Panc1 (cell line): ENCODE data around the gene PLCB4. TPM values are rescaled to one million over a fixed set of nuclear protein-coding genes. Genes with fewer than 3 reads are reported as not detected.

Experiments
- ATAC-seq: fragments of 200-7000 bp; cut with Tn5 transposase; 2 replicates; pipeline ENCODE4 v1.9.1; 2020; ENCODE audit warnings: mild to moderate bottlenecking, moderate library complexity
- BruUV-seq: library from RNA; stranded (reverse); fragments of 400-500 nt; replicated peaks from 2 replicates; lab custom pipeline; 2021; lab: Mats Ljungman, UMichigan
- CTCF ChIA-PET: fragments of 300-600 bp; sonication (Branson Sonifier 250); formaldehyde crosslinking; loops from one replicate; lab custom pipeline; 2022; ENCODE audit warnings: antibody characterized with exemption; lab: Charles Lee
- POLR2A ChIA-PET: fragments of 300-600 bp; sonication (Branson Sonifier 250); formaldehyde crosslinking; loops from one replicate; lab custom pipeline; 2022; ENCODE audit warnings: antibody characterized with exemption; lab: Charles Lee
- DNase-seq: peaks from one replicate; pipeline ENCODE4 v3.0.0-alpha.2; 2010; ENCODE audit warnings: low read depth, low spot score
- H3K27ac ChIP-seq: 2 replicates; pipeline ENCODE4 v1.5.1; 2011; ENCODE audit warnings: mild to moderate bottlenecking, low read length, inconsistent platforms
- H3K27me3 ChIP-seq: fragments of 200-500 bp; sonication (Bioruptor generic); 2 replicates; pipeline ENCODE4 v1.6.0; 2014; ENCODE audit warnings: low read length, inconsistent platforms; ENCODE audit not compliant: control insufficient read depth, insufficient read depth
- H3K36me3 ChIP-seq: fragments of 200-500 bp; sonication (Bioruptor generic); 2 replicates; pipeline ENCODE4 v1.5.1; 2014; ENCODE audit warnings: inconsistent platforms, mild to moderate bottlenecking, low read length, moderate library complexity; ENCODE audit not compliant: control insufficient read depth, insufficient read depth
- H3K4me1 ChIP-seq: 2 replicates; pipeline ENCODE4 v1.5.1; 2011; ENCODE audit warnings: inconsistent platforms, mild to moderate bottlenecking, low read length, moderate library complexity; ENCODE audit not compliant: control insufficient read depth, insufficient read depth
- H3K4me3 ChIP-seq, 2 experiments: 2 replicates each; pipeline ENCODE4 v1.5.1; 2011 to 2012; ENCODE audit warnings: low read depth in 2 of 2, low read length in 2 of 2, mild to moderate bottlenecking in 2 of 2, inconsistent platforms in 1 of 2, moderate library complexity in 1 of 2
- H3K9me3 ChIP-seq: fragments of 200-500 bp; sonication (Bioruptor generic); 2 replicates; pipeline ENCODE4 v1.5.1; 2014; ENCODE audit warnings: low read depth, mild to moderate bottlenecking, inconsistent platforms, low read length, moderate library complexity; ENCODE audit not compliant: control insufficient read depth, insufficient read depth
- CTCF ChIP-seq: fragments of 450-650 bp; IDR thresholded peaks from 2 replicates; pipeline ENCODE4 v1.5.1; 2017; ENCODE audit warnings: mild to moderate bottlenecking
- POLR2AphosphoS5 ChIP-seq: IDR thresholded peaks from 2 replicates; pipeline ENCODE4 v1.6.1; 2012; ENCODE audit warnings: mild to moderate bottlenecking, low read depth, low read length, moderate library complexity
- REST ChIP-seq, 2 experiments: IDR thresholded peaks; 2 replicates each; pipeline ENCODE4 v1.6.1; 2011 to 2012; ENCODE audit warnings: low read depth in 2 of 2, control low read depth in 1 of 2, low read length in 1 of 2, mild to moderate bottlenecking in 1 of 2, moderate library complexity in 1 of 2; ENCODE audit not compliant: insufficient read depth in 1 of 2
- SIN3A ChIP-seq: IDR thresholded peaks from 2 replicates; pipeline ENCODE4 v1.6.1; 2012; ENCODE audit warnings: low read depth, mild to moderate bottlenecking, low read length, moderate library complexity, borderline replicate concordance; ENCODE audit not compliant: insufficient read depth
- TCF7L2 ChIP-seq: IDR thresholded peaks from 2 replicates; pipeline ENCODE4 v1.6.1; 2011; ENCODE audit warnings: mild to moderate bottlenecking, low read depth, low read length, inconsistent platforms
- in situ Hi-C: cut with HindIII; loops from 2 replicates; pipeline ENCODE4 v1.10.0; 2016; ENCODE audit warnings: low sequenced_read_pairs, low pct_unique_long_range_greater_than_20kb
- intact Hi-C: fragments of 100-400 bp; cut with micrococcal nuclease; formaldehyde crosslinking; loops from one replicate; pipeline ENCODE4 v1.10.0; 2022; ENCODE audit not compliant: unreplicated experiment
- total RNA-seq: library from RNA; stranded (reverse); gene quantifications from one replicate; pipeline ENCODE4 v1.2.1, GENCODE V29; 2021; ENCODE audit not compliant: unreplicated experiment

The PLCB4 gene
- total RNA-seq, 1 experiment from 2014 or later = 1.5 TPM

GRCh38 chr20:9099372-9099771, 30.5 kb downstream of the PLCB4 start:
- CTCF ChIA-PET = no interaction called here

GRCh38 chr20:9100691-9101090, 31.8 kb downstream of the PLCB4 start:
- no peak for TF ChIP-seq SIN3A
- H3K36me3 ChIP-seq = no peaks in the 10 kb centered on the region; the same call in 1 of the 2 replicates
- ChIA-PET POLR2A (no interaction called here), CTCF (no interaction called here)
- in situ Hi-C loops (no loop called here), intact Hi-C loops (no loop called here)
- no peaks in the 10 kb centered on the region for H3K27me3 ChIP-seq
- no peaks in the 10 kb centered on the region for H3K4me1 ChIP-seq
- no peaks in the 10 kb centered on the region for H3K9me3 ChIP-seq
- ATAC-seq = no peak
- no TSS peak for BruUV-seq
- DNase-seq = no peak
- H3K4me3 ChIP-seq = no peak overlapping the region
- H3K27ac ChIP-seq = no peak overlapping the region

More at GRCh38 chr20:9099372-9099771, 30.5 kb downstream of the PLCB4 start:
- TF ChIP-seq CTCF (0 out of 2 replicates have a peak, but pooled peaks have one; percentile 4), REST (IDR thresholded peaks at IDR 0.05; ENCODE audit: insufficient read depth in 1 of 2, low read depth in 2 of 2, low read length in 1 of 2) (no peak)
- Histone ChIP-seq H3K27ac (no peak overlapping the region), H3K27me3 (no peaks in the 10 kb centered on the region), H3K4me1 (no peaks in the 10 kb centered on the region), H3K9me3 (no peaks in the 10 kb centered on the region), H3K4me3 (no peak overlapping the region), H3K36me3 (no peaks in the 10 kb centered on the region; the same call in 1 of the 2 replicates)
- in situ Hi-C loops (no loop called here), intact Hi-C loops (no loop called here)
- DNase-seq = no peak
- no peak for ATAC-seq
- POLR2A ChIA-PET = no interaction called here
- BruUV-seq = no TSS peak

GRCh38 chr20:9102456-9102855, 33.6 kb downstream of the PLCB4 start:
- no TSS peak for BruUV-seq
- H3K27ac ChIP-seq = no peak overlapping the region
- no peaks in the 10 kb centered on the region for H3K27me3 ChIP-seq
- POLR2A ChIA-PET = no interaction called here
- no peak overlapping the region for H3K4me3 ChIP-seq
- CTCF ChIA-PET = no interaction called here
- no peak for ATAC-seq
- in situ Hi-C loops (no loop called here), intact Hi-C loops (no loop called here)
- DNase-seq = no peak
- no peaks in the 10 kb centered on the region for H3K9me3 ChIP-seq
- no peaks in the 10 kb centered on the region for H3K4me1 ChIP-seq
- TF ChIP-seq CTCF (no peak), SIN3A (no peak), REST (IDR thresholded peaks at IDR 0.05; ENCODE audit: insufficient read depth in 1 of 2, low read depth in 2 of 2, low read length in 1 of 2) (no peak), TCF7L2 (no peak), POLR2AphosphoS5 (no peak)
- H3K36me3 ChIP-seq = no peaks in the 10 kb centered on the region
